GM23338 (cell line): Measurements from ENCODE around the gene DTHD1. TPM values are rescaled to one million over a fixed set of nuclear protein-coding genes. Genes with fewer than 3 reads are reported as not detected.

Source experiments
- ZNF462 ChIP-seq: fragments of 250-450 bp; sonication (Bioruptor Pico); IDR thresholded peaks from 2 replicates; pipeline ENCODE4 v1.5.0; 2020; ENCODE audit warnings: mild to moderate bottlenecking, moderate library complexity
- polyA plus RNA-seq: library from polyadenylated mRNA; unstranded; fragments of >200 nt; fragmentation: Nextera tagmentation; extraction: Ambion mirVana; gene quantifications from 2 replicates; pipeline ENCODE4 v1.2.1, GENCODE V29; 2016
- total RNA-seq: library from RNA; depleted of rRNA; stranded (reverse); fragments of >200 nt; shearing (Covaris generic); gene quantifications from 2 replicates; pipeline ENCODE4 v1.2.3, GENCODE V29; 2014; rRNA removed

The DTHD1 gene
- total and polyA plus RNA-seq, 2 experiments from 2014 or later = not detected

DNA sequence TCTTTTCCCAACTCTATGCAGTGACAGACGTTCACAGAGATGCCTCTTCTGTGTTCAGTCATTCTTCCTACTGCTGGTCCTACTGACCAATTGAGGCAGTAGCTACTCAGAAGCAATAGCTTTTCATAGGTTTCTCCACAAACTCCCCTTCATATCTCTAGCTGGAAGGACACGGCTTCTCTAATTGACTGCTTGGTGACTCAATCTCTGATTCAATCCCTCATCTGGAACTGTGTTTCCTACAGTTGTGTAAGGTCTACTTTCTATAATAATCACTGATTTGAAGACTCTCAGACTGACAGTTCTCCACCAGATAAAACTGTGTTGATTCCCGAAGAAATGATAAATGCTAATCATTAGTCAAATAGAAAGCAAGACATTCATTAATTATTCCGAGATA is 111.5 kb downstream of the DTHD1 start (continued):
- TF ChIP-seq ZNF462 (CRISPR knock-in tag) = no peak

Other genes starting within 250 kb of the DTHD1 start
- 0.39 and 4.8 TPM in 2 replicates for gene ARAP2, start 37.1 kb upstream of the DTHD1 start, total RNA-seq
- 0.21 and 0.92 TPM in 2 replicates for gene ARAP2, start 37.1 kb upstream of the DTHD1 start, polyA plus RNA-seq